HFFc6 (cell line): ENCODE data around the gene VSTM2B. TPM values are rescaled to one million over a fixed set of nuclear protein-coding genes. Genes with fewer than 3 reads are reported as not detected.

Experiments used
- DNase-seq: peaks from one replicate; pipeline ENCODE4 v3.0.0-alpha.2; 2018
- H3K27ac Mint-ChIP-seq: 2 replicates; pipeline ENCODE4 v1.8.0; 2020; ENCODE audit warnings: mild to moderate bottlenecking, mixed read lengths
- H3K27me3 Mint-ChIP-seq: 2 replicates; pipeline ENCODE4 v1.8.0; 2021; ENCODE audit warnings: mild to moderate bottlenecking, moderate library complexity, mixed read lengths; ENCODE audit not compliant: insufficient read depth
- H3K36me3 Mint-ChIP-seq: 2 replicates; pipeline ENCODE4 v1.8.0; 2021; ENCODE audit warnings: low read depth, mixed read lengths
- H3K4me1 Mint-ChIP-seq: 2 replicates; pipeline ENCODE4 v1.8.0; 2020; ENCODE audit warnings: low read depth, mixed read lengths
- H3K4me3 Mint-ChIP-seq: 2 replicates; pipeline ENCODE4 v1.8.0; 2020; ENCODE audit warnings: mild to moderate bottlenecking, moderate library complexity, mixed read lengths
- H3K9me3 Mint-ChIP-seq: 2 replicates; pipeline ENCODE4 v1.8.0; 2020; ENCODE audit warnings: mild to moderate bottlenecking, mixed read lengths
- total RNA-seq, 6 experiments: library from RNA; stranded (reverse); fragmentation: NEBNext Ultra II Directional; extraction: Animal tissue kit (Norgen Biotek cat#: 25700); gene quantifications; 2 replicates in 1 of 6; 3 replicates in 5 of 6; pipeline ENCODE4 v1.2.3, GENCODE V29; 2021
- TF ChIP-seq, protein P1 (sequence below): fragments of 200-600 bp; sonication (generic); IDR thresholded peaks from 2 replicates; pipeline ENCODE4 v1.5.0; 2021; ENCODE audit warnings: antibody characterized with exemption, mild to moderate bottlenecking

Gene VSTM2B
- total RNA-seq, 6 experiments from 2014 or later = not detected

DNA sequence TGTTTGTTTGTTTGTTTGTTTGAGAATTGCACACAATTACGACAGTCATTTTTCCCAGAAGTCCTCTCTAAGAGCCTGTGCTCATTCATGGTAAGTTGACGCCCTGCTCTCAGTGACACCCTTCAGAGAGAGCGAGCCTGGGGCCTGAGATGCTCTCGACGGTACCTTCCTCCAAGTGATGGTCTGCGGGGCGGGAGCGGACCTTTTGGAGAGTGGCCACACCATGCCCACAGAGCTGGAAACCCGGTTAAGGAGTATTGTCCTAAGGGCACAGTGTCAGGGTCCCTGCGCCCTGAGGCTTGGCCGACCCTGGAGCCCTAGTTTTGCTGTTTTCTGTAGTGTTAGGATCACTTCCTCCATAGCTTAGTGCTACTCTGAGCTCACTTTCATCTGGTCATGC, 83.8 kb downstream of the VSTM2B start:
- no peaks in the 10 kb centered on the region for H3K9me3 Mint-ChIP-seq
- no peak overlapping the region for H3K4me3 Mint-ChIP-seq
- no peak overlapping the region for H3K27ac Mint-ChIP-seq
- peaks cover 7% of the 10 kb centered on the region for H3K4me1 Mint-ChIP-seq
- peaks cover 4% of the 10 kb centered on the region for H3K27me3 Mint-ChIP-seq
- TF ChIP-seq, protein P1, sequence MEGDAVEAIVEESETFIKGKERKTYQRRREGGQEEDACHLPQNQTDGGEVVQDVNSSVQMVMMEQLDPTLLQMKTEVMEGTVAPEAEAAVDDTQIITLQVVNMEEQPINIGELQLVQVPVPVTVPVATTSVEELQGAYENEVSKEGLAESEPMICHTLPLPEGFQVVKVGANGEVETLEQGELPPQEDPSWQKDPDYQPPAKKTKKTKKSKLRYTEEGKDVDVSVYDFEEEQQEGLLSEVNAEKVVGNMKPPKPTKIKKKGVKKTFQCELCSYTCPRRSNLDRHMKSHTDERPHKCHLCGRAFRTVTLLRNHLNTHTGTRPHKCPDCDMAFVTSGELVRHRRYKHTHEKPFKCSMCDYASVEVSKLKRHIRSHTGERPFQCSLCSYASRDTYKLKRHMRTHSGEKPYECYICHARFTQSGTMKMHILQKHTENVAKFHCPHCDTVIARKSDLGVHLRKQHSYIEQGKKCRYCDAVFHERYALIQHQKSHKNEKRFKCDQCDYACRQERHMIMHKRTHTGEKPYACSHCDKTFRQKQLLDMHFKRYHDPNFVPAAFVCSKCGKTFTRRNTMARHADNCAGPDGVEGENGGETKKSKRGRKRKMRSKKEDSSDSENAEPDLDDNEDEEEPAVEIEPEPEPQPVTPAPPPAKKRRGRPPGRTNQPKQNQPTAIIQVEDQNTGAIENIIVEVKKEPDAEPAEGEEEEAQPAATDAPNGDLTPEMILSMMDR = no peak
- DNase-seq = no peak
- peaks cover 21% of the 10 kb centered on the region; the same call in 1 of the 2 replicates for H3K36me3 Mint-ChIP-seq

GRCh38 chr19:29610213-29610573, 84.4 kb downstream of the VSTM2B start:
- no peak for DNase-seq
- Mint-ChIP-seq H3K27me3 (peaks cover 4% of the 10 kb centered on the region), H3K4me1 (peaks cover 7% of the 10 kb centered on the region), H3K4me3 (no peak overlapping the region), H3K27ac (no peak overlapping the region), H3K9me3 (no peaks in the 10 kb centered on the region), H3K36me3 (peaks cover 22% of the 10 kb centered on the region)
- TF ChIP-seq, protein P1 = no peak

DNA sequence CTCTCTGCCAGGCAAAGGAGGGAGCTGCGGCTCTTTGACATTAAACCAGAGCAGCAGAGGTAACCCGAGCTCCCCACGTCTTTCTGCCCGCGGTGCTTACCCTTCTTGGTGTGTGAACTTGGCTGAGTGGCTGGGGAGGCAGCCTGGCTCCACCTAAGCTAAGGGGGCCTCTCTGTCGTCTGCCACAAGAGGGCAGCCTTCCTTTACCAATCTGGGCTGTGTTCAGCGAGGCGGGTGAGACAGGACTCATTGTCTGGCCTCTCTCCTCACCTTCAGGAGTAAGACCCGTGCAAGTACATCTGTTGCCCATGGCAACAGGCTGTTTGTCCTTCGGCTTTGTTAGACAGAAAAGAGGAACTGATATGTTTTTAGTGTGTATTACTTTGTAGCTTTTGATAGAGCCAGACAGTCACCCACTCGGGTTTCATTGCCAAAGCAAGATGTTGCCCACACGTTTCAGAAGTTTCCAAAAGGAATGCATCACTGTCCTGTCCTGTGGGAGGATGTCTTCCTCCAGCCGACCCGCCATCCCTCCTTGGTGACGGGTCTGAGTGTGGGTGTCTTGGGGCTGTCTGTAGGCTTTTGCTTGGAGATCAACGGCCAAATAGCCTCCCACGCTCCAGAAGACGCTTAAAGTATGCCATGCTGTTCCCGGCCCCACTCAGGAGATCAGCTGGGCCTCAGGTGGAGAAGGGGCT, 84.9 kb downstream of the VSTM2B start:
- peak overlapping the region; percentile 68 for H3K27ac Mint-ChIP-seq
- no peak overlapping the region for H3K4me3 Mint-ChIP-seq
- peaks cover 28% of the 10 kb centered on the region for H3K36me3 Mint-ChIP-seq
- DNase-seq = peak; percentile 72
- peaks cover 7% of the 10 kb centered on the region for H3K4me1 Mint-ChIP-seq
- TF ChIP-seq, protein P1 = peak; percentile 91
- H3K9me3 Mint-ChIP-seq = no peaks in the 10 kb centered on the region
- H3K27me3 Mint-ChIP-seq = peaks cover 4% of the 10 kb centered on the region

GRCh38 chr19:29612121-29612520, 86.3 kb downstream of the VSTM2B start:
- no peak for DNase-seq
- Mint-ChIP-seq H3K4me3 (no peak overlapping the region), H3K4me1 (no peaks in the 10 kb centered on the region), H3K36me3 (peaks cover 29% of the 10 kb centered on the region), H3K27ac (no peak overlapping the region), H3K27me3 (no peaks in the 10 kb centered on the region), H3K9me3 (no peaks in the 10 kb centered on the region)
- TF ChIP-seq, protein P1 = no peak

- Mint-ChIP-seq H3K36me3 (peaks cover 29% of the 10 kb centered on the region), H3K4me3 (no peak overlapping the region), H3K27ac (no peak overlapping the region), H3K9me3 (no peaks in the 10 kb centered on the region), H3K27me3 (peaks cover 1% of the 10 kb centered on the region; the same call in 1 of the 2 replicates), H3K4me1 (no peaks in the 10 kb centered on the region)
- no peak for DNase-seq
- TF ChIP-seq, protein P1 = no peak
Measured at GRCh38 chr19:29612801-29613595, 87.2 kb downstream of the VSTM2B start.
